Measurements from ENCODE around the gene LRRC46.

DNA sequence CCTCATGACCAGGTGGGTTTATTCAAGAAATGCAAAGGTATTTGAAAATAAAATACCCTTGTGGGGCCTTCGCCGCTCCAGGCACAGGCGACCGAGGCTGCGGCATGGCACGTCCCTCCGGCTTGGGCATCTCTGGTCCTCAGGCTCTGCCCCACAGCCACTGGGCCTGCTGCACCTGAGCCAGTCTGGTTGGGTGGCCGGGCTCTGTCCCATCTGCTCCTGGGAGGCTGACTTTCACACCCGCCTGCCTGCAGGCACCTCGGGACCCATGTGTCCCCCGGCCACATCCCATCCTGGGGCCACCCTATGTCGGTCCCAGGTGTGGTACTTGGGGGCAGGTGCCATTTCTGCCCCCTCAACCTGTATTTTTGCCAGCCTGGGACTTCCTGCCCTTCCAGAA is 30.8 kb upstream of the LRRC46 start:
- TF ChIP-seq POLR2AphosphoS5 (IDR thresholded peaks at IDR 0.05; ENCODE audit: borderline replicate concordance, low read depth, low read length) = no peak
- TF ChIP-seq EZH2 (IDR thresholded peaks at IDR 0.05) = no peak
